ENCODE data around the gene RNGTT.

The RNGTT gene

GRCh38 chr6:88574651-88575050 is 388.8 kb downstream of the RNGTT start:
- no peak for FAIRE-seq
- TF ChIP-seq POLR2A (IDR thresholded peaks at IDR 0.05; ENCODE audit: low read depth, low read length), result no peak
- DNase-seq (ENCODE audit: insufficient read length, low spot score), result no peak

DNA sequence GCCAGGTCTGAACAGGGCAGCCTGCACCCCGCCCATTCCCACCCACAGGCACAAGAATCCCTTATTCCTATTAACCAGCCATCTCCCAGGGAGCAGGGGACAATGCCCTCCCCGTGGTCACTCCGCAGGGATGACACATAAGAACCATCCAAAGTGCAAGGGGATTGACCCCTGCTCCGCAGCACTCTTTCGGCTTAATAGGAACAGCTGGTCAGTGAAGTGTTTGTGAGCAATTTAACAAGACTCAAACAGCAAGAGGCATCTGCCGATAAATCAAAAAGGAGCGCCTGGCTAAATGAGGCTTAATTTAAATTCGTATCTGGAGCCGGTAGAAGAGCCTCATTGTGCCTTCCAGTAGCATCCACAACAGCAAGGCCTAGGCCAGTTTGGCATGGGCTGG is 389.4 kb downstream of the RNGTT start:
- no peak for DNase-seq (ENCODE audit: insufficient read length, low spot score)
- FAIRE-seq, result no peak
- TF ChIP-seq POLR2A (IDR thresholded peaks at IDR 0.05; ENCODE audit: low read depth, low read length), result no peak

DNA sequence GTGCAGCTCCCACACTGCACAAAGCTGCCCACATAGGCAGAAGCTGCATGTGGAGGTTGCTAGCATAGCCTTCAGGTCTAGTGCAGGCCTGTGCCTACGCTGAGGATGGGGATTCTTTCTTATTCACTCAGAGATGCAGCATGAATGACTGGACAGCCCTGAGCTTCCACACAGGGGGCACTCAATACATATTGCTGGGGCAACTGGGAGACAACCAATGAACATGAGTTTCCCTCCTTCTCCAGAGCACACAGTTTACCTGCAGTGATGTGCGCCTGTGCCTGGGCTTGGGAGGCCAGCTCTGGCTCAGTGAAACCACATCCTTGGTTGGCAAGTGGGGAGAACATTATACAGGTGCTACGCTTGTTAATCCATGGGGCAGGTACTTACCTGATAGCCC is 389.9 kb downstream of the RNGTT start:
- no peak for TF ChIP-seq POLR2A (IDR thresholded peaks at IDR 0.05; ENCODE audit: low read depth, low read length)
- FAIRE-seq (no peak), DNase-seq (ENCODE audit: insufficient read length, low spot score) (no peak)

DNA sequence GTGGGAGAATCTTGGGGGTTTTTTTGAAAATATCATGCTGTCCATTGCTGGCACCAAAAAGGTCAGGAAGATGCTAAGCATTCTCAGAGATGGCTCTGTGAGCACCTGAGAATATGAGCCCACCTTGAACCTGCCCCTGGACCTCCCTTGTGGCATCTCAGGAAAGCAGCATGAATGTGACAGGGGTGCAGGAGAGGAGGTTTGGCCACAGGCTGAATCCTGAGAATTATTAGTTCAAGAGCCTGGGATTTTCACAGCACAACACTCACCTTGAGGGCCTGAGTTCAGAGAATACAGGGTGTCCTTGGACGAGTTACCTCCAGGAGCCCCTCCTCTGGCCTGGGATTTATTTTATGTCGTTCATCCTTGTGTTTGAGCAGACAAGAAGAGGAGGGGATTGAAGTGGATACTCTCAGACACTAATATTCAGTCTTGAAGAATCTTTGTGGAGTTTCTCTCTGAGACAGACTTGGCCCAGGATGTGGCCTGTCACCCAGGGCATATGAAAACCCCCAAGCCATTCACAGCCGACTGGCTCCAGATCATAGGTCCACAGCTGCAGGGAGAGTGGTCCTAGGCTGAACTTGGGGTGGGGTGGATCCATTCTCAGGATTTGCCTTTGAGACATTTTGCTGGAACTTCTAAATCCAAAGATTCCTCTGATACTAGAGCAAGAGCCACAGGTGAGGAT is 390.8 kb downstream of the RNGTT start:
- DNase-seq (ENCODE audit: insufficient read length, low spot score) (no peak), FAIRE-seq (no peak)
- no peak for TF ChIP-seq POLR2A (IDR thresholded peaks at IDR 0.05; ENCODE audit: low read depth, low read length)

- no peak for TF ChIP-seq POLR2A (IDR thresholded peaks at IDR 0.05; ENCODE audit: low read depth, low read length)
- FAIRE-seq, result no peak
- no peak for DNase-seq (ENCODE audit: insufficient read length, low spot score)
Measured at GRCh38 chr6:88569959-88570358, 393.5 kb downstream of the RNGTT start.

GRCh38 chr6:88567696-88568095 is 395.7 kb downstream of the RNGTT start:
- FAIRE-seq, result no peak
- no peak for DNase-seq (ENCODE audit: insufficient read length, low spot score)
- no peak for TF ChIP-seq POLR2A (IDR thresholded peaks at IDR 0.05; ENCODE audit: low read depth, low read length)

GRCh38 chr6:88566746-88567534 is 396.5 kb downstream of the RNGTT start:
- no peak for TF ChIP-seq POLR2A (IDR thresholded peaks at IDR 0.05; ENCODE audit: low read depth, low read length)
- no peak for FAIRE-seq
- DNase-seq (ENCODE audit: insufficient read length, low spot score), result no peak

GRCh38 chr6:88565836-88566235 is 397.6 kb downstream of the RNGTT start:
- DNase-seq (ENCODE audit: insufficient read length, low spot score) (no peak), FAIRE-seq (no peak)
- no peak for TF ChIP-seq POLR2A (IDR thresholded peaks at IDR 0.05; ENCODE audit: low read depth, low read length)

GRCh38 chr6:88565409-88565811 is 398.0 kb downstream of the RNGTT start:
- no peak for DNase-seq (ENCODE audit: insufficient read length, low spot score)
- TF ChIP-seq POLR2A (IDR thresholded peaks at IDR 0.05; ENCODE audit: low read depth, low read length), result no peak
- FAIRE-seq, result no peak

DNA sequence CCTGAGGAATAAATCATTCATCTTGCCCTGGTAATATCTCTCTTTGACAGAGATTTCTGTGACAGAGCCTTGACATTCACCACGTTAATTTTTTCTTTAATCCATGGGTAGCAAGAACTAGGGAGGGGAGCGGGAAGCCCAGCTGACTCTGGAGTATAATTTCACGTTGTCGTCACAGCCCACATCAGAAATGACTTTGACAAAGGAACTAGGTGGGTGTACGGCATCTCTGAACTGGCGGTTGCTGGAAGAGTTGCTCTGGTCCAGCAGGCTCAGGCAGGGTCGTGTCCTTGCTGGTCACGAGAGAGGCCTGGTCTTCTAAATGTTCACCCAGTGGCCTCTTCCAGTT is 400.2 kb downstream of the RNGTT start:
- TF ChIP-seq POLR2A (IDR thresholded peaks at IDR 0.05; ENCODE audit: low read depth, low read length), result no peak
- DNase-seq (ENCODE audit: insufficient read length, low spot score) (no peak), FAIRE-seq (no peak)

- no peak for FAIRE-seq
- DNase-seq (ENCODE audit: insufficient read length, low spot score), result no peak
- no peak for TF ChIP-seq POLR2A (IDR thresholded peaks at IDR 0.05; ENCODE audit: low read depth, low read length)
Measured at GRCh38 chr6:88562353-88563276, 400.8 kb downstream of the RNGTT start.

- TF ChIP-seq POLR2A (IDR thresholded peaks at IDR 0.05; ENCODE audit: low read depth, low read length), result no peak
- DNase-seq (ENCODE audit: insufficient read length, low spot score) (no peak), FAIRE-seq (no peak)
Measured at GRCh38 chr6:88561954-88562315, 401.5 kb downstream of the RNGTT start.

GRCh38 chr6:88561034-88561953 is 402.1 kb downstream of the RNGTT start:
- TF ChIP-seq POLR2A (IDR thresholded peaks at IDR 0.05; ENCODE audit: low read depth, low read length), result no peak
- DNase-seq (ENCODE audit: insufficient read length, low spot score) (no peak), FAIRE-seq (no peak)

Data from H54 (cell line).